HepG2 (cell line): ENCODE data around the gene HELZ2. TPM values are rescaled to one million over a fixed set of nuclear protein-coding genes. Genes with fewer than 3 reads are reported as not detected.

Experiments used
- FOXC1 ChIP-seq: sonication (generic); formaldehyde crosslinking; IDR thresholded peaks from 2 replicates; pipeline ENCODE4 v1.8.0; 2022; ENCODE audit warnings: mild to moderate bottlenecking, missing genetic modification reagents, borderline replicate concordance
- FOXO1 ChIP-seq: sonication (generic); formaldehyde crosslinking; IDR thresholded peaks from 2 replicates; pipeline ENCODE4 v1.4.0; 2020; ENCODE audit warnings: missing genetic modification reagents
- MAZ ChIP-seq, 2 experiments: sonication (generic) in 1 of 2; formaldehyde crosslinking in 1 of 2; IDR thresholded peaks; 2 replicates each; pipeline versions ENCODE4 v1.5.0 to v1.6.1; 2012 to 2020; ENCODE audit warnings: low read depth in 2 of 2, mild to moderate bottlenecking in 2 of 2, borderline replicate concordance in 1 of 2, improper control_type of control experiment in 1 of 2, low read length in 1 of 2, missing genetic modification reagents in 1 of 2, moderate library complexity in 1 of 2
- MEF2D ChIP-seq: sonication (generic); formaldehyde crosslinking; IDR thresholded peaks from 2 replicates; pipeline ENCODE4 v1.5.1; 2020; ENCODE audit warnings: mild to moderate bottlenecking, missing genetic modification reagents
- POGZ ChIP-seq: sonication (generic); formaldehyde crosslinking; IDR thresholded peaks from 2 replicates; pipeline ENCODE4 v1.4.0; 2020; ENCODE audit warnings: mild to moderate bottlenecking, missing genetic modification reagents
- SMYD3 ChIP-seq: sonication (generic); formaldehyde crosslinking; IDR thresholded peaks from 2 replicates; pipeline ENCODE4 v1.8.1; 2023; ENCODE audit warnings: mild to moderate bottlenecking, missing genetic modification reagents
- ZSCAN31 ChIP-seq: sonication (generic); formaldehyde crosslinking; IDR thresholded peaks from 2 replicates; pipeline ENCODE4 v1.5.0; 2020; ENCODE audit warnings: low read depth, mild to moderate bottlenecking, missing genetic modification reagents
- polyA plus RNA-seq, 8 experiments: library from polyadenylated mRNA; depleted of rRNA in 3 of 8; stranded (reverse) in 7 of 8; unstranded in 1 of 8; fragments of >200 nt; fragmentation: Illumina TruSeq in 4 of 8; extraction: Trizol in 4 of 8; gene quantifications; 2 replicates each; pipeline versions ENCODE4 v1.2.1 to v1.2.3, GENCODE V29; 2011 to 2016; ENCODE audit warnings: low read depth in 4 of 8, missing spikeins in 1 of 8, mixed read lengths in 1 of 8; ENCODE audit not compliant: insufficient read depth in 1 of 8
- total RNA-seq, 5 experiments: library from RNA; depleted of rRNA; stranded (reverse); fragments of >200 nt; fragmentation: Illumina TruSeq; extraction: Trizol; gene quantifications; 2 replicates each; pipeline ENCODE4 v1.2.3, GENCODE V29; 2016; ENCODE audit warnings: low read depth in 1 of 5
- TF ChIP-seq, protein P1 (sequence below), 2 experiments: sonication (generic) in 1 of 2; formaldehyde crosslinking in 1 of 2; IDR thresholded peaks; 2 replicates each; pipeline versions ENCODE4 v1.5.1 to v1.6.1; 2011 to 2020; ENCODE audit warnings: borderline replicate concordance in 1 of 2, low read depth in 1 of 2, low read length in 1 of 2, mild to moderate bottlenecking in 1 of 2, missing genetic modification reagents in 1 of 2, moderate library complexity in 1 of 2
- TF ChIP-seq, protein P2 (sequence below): sonication (generic); formaldehyde crosslinking; IDR thresholded peaks from 2 replicates; pipeline ENCODE4 v1.5.0; 2020; ENCODE audit warnings: mild to moderate bottlenecking, missing genetic modification reagents
- TF ChIP-seq, protein P3 (sequence below): sonication (generic); formaldehyde crosslinking; IDR thresholded peaks from 2 replicates; pipeline ENCODE4 v1.8.0; 2022; ENCODE audit warnings: missing genetic modification reagents, mild to moderate bottlenecking, borderline replicate concordance
- TF ChIP-seq, protein P4 (sequence below): IDR thresholded peaks from 2 replicates; pipeline ENCODE4 v1.6.1; 2016
- TF ChIP-seq, protein P5 (sequence below): sonication (generic); formaldehyde crosslinking; IDR thresholded peaks from 2 replicates; pipeline ENCODE4 v1.5.0; 2020; ENCODE audit warnings: missing genetic modification reagents
- TF ChIP-seq, protein P6 (sequence below), 2 experiments: sonication (generic) in 1 of 2; formaldehyde crosslinking in 1 of 2; IDR thresholded peaks; 2 replicates each; pipeline versions ENCODE4 v1.4.0 to v1.6.1; 2016 to 2020; ENCODE audit warnings: borderline replicate concordance in 1 of 2, low read depth in 1 of 2, mild to moderate bottlenecking in 1 of 2, missing genetic modification reagents in 1 of 2

Gene HELZ2
- total and polyA plus RNA-seq, 2 of the 13 experiments (the other 11 are each of a cell fraction or from before 2014, with no cell fraction given), result 9.6 to 10.1 TPM

DNA sequence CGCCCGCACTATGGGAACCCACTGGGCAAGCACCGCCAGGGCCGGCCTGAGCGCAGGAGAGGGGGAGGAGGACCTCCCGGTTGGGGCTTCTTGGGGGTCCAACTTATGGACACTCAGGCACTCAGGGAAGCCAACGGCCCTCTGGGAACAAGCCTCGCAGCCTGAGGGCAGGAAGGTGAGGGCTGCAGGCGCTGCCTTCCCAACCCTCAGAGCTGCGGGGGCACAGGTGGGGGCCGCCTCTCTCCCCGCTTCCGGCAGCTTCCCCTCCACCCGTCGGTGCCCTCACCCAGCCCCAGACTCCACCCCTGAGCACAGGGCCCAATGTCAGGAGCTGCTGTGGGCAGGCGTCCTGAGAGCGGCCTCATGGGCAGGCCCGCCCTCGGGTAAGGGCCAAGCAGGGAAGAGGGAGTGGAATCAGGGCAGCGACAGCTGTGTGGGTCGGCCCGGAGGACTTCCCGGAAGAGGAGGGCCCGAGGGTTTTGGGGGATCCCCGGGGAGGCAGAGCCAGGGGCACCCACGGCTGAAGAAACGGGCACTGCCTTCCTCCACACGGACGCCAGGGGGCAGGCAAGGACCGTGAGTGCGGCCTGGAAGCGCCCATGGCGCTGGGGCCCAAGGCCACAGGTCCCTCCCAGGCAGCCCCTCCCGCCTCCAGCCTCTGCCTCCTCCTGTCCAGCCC is 36.4 kb downstream of the HELZ2 start (continued):
- TF ChIP-seq, protein P1, sequence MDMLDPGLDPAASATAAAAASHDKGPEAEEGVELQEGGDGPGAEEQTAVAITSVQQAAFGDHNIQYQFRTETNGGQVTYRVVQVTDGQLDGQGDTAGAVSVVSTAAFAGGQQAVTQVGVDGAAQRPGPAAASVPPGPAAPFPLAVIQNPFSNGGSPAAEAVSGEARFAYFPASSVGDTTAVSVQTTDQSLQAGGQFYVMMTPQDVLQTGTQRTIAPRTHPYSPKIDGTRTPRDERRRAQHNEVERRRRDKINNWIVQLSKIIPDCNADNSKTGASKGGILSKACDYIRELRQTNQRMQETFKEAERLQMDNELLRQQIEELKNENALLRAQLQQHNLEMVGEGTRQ (IDR thresholded peaks at IDR 0.05; ENCODE audit: low read depth, low read length), result 0 out of 2 replicates have a peak, but pooled peaks have one; percentile 4
- TF ChIP-seq, protein P1 (CRISPR knock-in tag; IDR thresholded peaks at IDR 0.05; ENCODE audit: borderline replicate concordance), result no peak
- TF ChIP-seq FOXO1 (CRISPR knock-in tag), result peak; percentile 22
- TF ChIP-seq, protein P2, sequence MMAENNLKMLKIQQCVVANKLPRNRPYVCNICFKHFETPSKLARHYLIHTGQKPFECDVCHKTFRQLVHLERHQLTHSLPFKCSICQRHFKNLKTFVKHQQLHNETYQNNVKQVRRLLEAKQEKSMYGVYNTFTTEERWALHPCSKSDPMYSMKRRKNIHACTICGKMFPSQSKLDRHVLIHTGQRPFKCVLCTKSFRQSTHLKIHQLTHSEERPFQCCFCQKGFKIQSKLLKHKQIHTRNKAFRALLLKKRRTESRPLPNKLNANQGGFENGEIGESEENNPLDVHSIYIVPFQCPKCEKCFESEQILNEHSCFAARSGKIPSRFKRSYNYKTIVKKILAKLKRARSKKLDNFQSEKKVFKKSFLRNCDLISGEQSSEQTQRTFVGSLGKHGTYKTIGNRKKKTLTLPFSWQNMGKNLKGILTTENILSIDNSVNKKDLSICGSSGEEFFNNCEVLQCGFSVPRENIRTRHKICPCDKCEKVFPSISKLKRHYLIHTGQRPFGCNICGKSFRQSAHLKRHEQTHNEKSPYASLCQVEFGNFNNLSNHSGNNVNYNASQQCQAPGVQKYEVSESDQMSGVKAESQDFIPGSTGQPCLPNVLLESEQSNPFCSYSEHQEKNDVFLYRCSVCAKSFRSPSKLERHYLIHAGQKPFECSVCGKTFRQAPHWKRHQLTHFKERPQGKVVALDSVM, result peak; percentile 54; the same call in 1 of the 2 replicates
- TF ChIP-seq, protein P3, sequence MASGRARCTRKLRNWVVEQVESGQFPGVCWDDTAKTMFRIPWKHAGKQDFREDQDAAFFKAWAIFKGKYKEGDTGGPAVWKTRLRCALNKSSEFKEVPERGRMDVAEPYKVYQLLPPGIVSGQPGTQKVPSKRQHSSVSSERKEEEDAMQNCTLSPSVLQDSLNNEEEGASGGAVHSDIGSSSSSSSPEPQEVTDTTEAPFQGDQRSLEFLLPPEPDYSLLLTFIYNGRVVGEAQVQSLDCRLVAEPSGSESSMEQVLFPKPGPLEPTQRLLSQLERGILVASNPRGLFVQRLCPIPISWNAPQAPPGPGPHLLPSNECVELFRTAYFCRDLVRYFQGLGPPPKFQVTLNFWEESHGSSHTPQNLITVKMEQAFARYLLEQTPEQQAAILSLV (CRISPR knock-in tag), result peak; percentile 95; the same call in 1 of the 2 replicates
- TF ChIP-seq FOXC1, result peak; percentile 78; the same call in 1 of the 2 replicates
- TF ChIP-seq MAZ (IDR thresholded peaks at IDR 0.05; ENCODE audit: borderline replicate concordance, low read depth, low read length), result peak; percentile 99
- peak; percentile 100 for TF ChIP-seq MAZ (CRISPR knock-in tag; IDR thresholded peaks at IDR 0.05; ENCODE audit: low read depth)
- peak; percentile 55; the same call in 1 of the 2 replicates for TF ChIP-seq POGZ (CRISPR knock-in tag)
- TF ChIP-seq, protein P4, sequence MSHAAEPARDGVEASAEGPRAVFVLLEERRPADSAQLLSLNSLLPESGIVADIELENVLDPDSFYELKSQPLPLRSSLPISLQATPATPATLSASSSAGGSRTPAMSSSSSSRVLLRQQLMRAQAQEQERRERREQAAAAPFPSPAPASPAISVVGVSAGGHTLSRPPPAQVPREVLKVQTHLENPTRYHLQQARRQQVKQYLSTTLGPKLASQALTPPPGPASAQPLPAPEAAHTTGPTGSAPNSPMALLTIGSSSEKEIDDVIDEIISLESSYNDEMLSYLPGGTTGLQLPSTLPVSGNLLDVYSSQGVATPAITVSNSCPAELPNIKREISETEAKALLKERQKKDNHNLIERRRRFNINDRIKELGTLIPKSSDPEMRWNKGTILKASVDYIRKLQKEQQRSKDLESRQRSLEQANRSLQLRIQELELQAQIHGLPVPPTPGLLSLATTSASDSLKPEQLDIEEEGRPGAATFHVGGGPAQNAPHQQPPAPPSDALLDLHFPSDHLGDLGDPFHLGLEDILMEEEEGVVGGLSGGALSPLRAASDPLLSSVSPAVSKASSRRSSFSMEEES (CRISPR knock-in tag), result peak; percentile 48
- TF ChIP-seq SMYD3 (CRISPR knock-in tag), result no peak
- peak; percentile 70; the same call in 1 of the 2 replicates for TF ChIP-seq MEF2D (CRISPR knock-in tag)
- TF ChIP-seq ZSCAN31, result peak; percentile 74; the same call in 1 of the 2 replicates
- TF ChIP-seq, protein P5, sequence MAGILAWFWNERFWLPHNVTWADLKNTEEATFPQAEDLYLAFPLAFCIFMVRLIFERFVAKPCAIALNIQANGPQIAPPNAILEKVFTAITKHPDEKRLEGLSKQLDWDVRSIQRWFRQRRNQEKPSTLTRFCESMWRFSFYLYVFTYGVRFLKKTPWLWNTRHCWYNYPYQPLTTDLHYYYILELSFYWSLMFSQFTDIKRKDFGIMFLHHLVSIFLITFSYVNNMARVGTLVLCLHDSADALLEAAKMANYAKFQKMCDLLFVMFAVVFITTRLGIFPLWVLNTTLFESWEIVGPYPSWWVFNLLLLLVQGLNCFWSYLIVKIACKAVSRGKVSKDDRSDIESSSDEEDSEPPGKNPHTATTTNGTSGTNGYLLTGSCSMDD (CRISPR knock-in tag), result 0 out of 2 replicates have a peak, but pooled peaks have one; percentile 53
- TF ChIP-seq, protein P6, sequence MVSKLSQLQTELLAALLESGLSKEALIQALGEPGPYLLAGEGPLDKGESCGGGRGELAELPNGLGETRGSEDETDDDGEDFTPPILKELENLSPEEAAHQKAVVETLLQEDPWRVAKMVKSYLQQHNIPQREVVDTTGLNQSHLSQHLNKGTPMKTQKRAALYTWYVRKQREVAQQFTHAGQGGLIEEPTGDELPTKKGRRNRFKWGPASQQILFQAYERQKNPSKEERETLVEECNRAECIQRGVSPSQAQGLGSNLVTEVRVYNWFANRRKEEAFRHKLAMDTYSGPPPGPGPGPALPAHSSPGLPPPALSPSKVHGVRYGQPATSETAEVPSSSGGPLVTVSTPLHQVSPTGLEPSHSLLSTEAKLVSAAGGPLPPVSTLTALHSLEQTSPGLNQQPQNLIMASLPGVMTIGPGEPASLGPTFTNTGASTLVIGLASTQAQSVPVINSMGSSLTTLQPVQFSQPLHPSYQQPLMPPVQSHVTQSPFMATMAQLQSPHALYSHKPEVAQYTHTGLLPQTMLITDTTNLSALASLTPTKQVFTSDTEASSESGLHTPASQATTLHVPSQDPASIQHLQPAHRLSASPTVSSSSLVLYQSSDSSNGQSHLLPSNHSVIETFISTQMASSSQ (IDR thresholded peaks at IDR 0.05; ENCODE audit: low read depth), result no peak
- TF ChIP-seq, protein P6 (CRISPR knock-in tag; IDR thresholded peaks at IDR 0.05; ENCODE audit: borderline replicate concordance), result peak; percentile 54; the same call in 1 of the 2 replicates
